Stimulated activated CD8-positive, alpha-beta memory T cell treated with anti-CD3 and anti-CD28 coated beads, Interleukin-15, amount 100 ng/mL, for 1 hour (primary cell): ENCODE results near the gene ZNF423.

Source experiments
- DNase-seq: peaks from one replicate; pipeline ENCODE4 v3.0.0-alpha.2; 2020; ENCODE audit warnings: low read depth

Gene ZNF423

DNA sequence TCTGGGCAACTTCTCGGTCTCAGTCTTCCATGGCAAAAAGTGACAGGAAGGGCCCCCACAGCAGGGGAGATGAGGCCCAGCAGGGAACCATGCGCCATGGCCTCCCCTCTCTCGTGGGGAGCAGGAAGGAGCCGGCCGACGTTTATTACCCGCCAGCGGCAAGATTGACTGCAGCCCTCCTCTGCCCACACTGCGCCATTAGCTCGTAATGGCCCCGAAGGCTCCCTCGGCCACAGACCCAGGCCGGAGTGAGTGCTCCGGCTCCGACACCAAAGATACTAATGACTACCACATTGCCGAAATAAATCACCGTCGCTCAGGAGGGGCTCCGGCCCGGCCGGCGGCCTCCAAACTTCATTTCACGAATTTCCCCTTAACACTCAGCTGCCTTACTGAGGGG, 255.4 kb downstream of the ZNF423 start:
- DNase-seq: no peak

DNA sequence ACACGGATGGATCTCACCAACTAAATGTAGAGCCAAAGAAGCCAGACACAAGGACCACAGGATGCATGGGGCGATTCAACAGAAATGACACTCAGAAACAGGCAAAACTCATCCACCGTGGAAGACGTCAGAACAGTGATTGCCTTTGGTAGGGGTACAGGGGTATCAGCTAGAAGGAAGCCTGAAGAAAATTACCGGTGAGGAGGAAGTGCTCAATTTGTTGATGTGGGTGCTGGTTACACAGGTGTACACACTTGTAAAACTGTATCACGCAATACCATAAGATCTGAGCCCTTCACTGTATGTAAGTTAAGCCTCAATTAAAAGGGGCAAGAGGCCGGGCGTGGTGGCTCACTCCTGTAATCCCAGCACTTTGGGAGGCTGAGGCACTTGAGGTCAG, 256.2 kb downstream of the ZNF423 start:
- DNase-seq: no peak

DNA sequence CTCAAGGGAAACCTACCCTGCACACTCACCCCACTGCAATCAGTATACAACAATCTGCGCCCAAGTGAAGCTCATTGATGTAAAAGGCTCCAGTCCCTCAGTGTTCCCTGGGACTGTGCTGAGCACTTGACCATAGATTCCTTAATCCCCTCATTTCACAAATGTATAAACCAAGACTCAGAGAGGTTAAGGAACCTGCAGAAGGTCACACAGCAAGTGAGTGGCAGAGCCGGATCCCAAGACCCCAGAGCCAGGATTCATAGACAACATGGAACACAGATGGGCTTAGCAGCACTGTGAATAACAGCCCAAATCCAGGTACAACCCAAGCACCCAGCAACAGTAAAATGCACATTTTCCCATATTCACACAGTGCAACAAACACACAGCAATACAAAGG, 256.6 kb downstream of the ZNF423 start:
- DNase-seq: no peak

DNA sequence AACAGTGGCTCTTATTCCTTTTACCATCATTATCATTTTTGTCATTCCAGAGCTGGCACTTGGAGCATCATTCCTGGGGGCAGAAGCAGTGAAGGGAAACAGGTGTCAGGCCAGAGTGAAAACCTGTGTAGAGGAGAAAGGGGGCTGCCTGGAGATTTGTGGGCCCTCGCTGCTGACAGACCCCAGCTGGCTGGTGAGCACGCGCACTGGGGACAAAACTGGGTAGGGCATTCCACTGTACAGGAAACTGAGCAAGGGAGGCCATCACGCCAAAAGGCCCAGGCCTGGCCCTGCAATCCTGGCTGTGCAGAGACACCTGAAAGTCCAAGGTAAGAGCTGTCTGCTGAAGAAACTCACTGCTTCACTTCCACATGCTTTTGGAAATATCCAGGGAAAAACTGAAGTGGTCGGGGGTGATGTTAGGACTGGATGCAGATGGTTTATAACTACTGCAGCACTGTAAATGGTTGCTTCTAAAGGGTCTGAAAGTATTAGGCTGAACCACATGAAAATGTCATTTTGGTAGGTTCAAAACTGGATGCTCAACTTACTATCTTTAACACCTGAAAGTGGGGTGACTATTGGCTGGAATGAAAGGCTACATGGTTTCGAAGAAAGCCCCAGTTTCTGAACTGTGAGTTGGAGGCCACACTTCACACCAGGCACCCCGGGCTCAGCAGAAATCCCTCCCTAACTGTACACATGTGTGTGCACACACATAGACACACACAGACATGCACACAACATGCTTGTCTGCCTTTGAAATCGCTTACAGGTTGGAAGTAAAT, 257.3 kb downstream of the ZNF423 start:
- no peak for DNase-seq

DNA sequence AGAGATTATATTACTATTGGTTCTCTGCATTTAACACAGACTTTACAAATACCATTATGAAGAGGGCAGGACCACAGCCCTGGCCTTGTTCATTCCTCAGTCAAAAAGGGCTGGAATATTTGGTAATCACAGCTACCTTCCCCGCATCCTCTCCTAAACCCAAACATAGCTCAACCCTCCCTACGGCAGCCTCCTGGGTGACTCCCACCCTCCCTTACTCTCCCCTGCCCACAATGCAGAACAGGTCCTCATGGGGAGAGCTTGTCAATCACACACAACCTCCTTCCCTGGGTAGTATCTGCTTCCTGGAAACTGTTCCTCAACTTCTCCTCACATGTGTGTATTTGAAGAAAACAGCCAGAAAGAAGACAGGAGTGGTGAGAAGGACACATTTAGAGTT, 258.1 kb downstream of the ZNF423 start:
- DNase-seq: no peak

DNA sequence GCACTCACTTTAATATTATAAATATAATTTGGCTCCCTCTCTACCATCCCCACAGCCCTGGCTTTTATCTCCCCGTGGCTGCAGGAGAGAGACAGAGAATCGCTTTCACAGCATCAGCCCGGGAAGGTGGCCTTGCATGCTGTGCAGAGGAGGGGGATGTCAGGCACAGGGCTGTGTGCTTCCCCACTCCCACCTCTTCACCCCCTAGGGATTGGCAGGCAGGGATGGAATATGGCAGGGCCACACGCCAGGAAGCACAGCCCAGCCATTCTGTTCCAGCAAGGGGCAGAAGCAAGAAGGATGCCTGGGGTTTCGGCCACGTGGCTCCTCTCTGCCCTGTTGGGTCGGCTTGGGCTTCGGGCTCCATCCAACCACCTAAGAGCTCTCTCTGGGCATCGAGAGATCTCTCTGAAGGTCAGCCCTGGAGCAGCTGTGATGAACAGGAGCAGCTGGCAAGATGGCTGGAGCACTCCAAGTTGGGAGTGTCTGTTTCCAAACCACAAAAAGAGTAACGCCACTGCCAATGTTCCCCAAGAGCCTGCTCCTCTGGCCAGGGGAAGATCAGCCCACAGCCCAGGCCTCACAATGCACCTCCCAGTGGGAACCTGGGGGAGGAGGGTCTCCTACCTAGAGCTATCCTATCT, 259.1 kb downstream of the ZNF423 start:
- DNase-seq: no peak

DNA sequence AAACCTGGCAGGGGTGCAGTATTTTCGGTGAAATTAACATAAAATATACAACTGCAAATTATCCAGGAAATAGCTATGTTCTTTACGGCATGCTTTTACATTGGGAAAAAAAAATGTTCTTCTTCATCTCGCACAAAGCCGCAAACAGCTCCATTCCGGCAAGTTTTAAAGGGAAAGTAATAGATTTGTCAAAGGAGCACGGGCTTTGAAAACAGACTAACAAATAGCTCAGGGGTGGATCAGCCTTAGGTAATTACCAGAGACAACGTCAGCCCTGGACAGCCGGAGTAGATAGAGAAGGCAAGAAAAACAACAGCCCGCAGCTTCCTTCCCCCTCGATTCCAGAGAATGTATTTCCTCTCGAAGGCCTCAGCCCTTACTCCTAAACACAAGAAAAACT, 259.8 kb downstream of the ZNF423 start:
- DNase-seq: no peak

DNA sequence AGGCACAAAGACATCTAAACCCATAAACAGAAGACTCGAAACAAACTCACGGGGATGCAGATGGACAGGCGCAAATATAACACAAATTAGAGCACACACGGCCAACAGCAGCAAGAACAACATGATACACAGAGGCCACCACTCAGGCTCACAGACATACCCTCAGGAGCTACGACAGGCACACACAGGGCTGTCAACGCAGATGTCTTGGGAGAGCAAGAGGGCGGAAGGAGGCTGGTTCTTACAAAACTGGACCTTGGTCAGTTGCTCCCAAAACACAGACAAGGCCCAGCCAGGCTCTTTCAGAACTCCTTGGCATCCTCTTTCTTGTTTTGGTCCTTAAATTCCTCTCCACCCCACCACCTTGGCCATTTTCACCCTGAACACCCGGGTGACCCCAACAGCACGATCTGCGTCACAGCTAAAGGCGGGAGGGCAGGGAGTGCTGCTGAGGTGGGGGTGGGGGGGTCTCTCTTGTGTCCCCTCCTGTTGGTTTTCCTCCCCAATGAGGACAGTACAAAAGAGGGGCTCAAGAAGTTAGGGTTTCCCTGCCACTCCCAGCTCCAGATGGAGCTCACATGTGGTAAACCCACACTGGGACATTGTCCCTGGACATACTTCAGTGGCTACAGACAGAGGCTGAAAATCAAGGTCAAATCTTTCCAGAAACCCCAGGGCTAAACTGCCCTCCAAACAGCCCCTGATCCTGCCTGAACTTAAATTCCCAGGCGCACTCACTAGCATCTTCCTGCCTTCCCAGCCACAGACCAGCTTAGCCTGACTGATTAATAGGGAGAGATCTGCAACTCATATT, 261.0 kb downstream of the ZNF423 start:
- DNase-seq: no peak

DNA sequence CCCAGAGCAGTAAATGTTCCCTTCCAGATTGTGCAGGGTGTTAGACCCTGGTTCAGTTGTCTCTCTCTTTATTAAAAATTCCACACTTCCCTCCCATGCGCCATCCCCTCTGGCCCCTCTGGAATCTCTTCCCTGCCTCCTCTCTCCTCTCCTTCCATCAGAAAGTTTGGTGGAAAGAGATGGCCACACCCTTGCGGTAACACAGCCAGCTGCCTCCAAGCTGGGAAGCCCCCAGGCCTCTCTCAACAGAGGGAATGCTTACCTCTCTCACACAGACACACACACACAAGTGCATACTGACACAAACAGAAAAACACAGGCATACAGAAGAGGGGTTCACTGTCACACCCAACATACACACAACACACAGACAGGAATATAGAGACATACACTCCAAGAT, 261.8 kb downstream of the ZNF423 start:
- no peak for DNase-seq

DNA sequence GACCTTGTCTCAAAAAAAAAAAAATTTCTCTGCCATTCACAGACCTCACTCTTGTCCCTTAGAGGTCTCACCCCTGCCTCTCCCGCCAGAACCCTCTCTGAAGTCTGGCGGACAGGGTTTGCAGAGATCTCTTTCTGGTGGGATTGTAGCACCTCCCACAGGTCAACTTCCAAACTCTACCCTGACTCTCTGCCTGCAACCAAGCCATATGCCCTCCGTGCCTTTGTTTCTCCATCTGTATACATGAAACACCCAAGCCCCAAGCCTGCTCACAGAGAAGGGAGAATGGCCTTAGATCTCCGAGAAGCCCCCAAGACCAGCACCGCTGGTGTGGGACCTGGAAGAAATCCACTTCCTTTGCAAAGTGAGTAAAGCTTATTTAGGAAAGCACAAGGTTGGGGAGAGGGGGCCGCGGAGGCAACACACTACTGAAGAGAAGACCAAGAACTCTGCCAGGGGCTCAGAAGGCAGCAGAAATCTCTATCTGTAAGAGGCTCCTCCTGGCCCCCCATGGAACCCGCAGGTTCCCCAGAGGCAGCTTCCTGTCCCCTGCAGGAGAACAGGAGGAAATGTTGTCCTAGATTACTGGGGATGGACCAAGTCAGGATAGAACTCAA, 262.4 kb downstream of the ZNF423 start:
- DNase-seq: no peak

DNA sequence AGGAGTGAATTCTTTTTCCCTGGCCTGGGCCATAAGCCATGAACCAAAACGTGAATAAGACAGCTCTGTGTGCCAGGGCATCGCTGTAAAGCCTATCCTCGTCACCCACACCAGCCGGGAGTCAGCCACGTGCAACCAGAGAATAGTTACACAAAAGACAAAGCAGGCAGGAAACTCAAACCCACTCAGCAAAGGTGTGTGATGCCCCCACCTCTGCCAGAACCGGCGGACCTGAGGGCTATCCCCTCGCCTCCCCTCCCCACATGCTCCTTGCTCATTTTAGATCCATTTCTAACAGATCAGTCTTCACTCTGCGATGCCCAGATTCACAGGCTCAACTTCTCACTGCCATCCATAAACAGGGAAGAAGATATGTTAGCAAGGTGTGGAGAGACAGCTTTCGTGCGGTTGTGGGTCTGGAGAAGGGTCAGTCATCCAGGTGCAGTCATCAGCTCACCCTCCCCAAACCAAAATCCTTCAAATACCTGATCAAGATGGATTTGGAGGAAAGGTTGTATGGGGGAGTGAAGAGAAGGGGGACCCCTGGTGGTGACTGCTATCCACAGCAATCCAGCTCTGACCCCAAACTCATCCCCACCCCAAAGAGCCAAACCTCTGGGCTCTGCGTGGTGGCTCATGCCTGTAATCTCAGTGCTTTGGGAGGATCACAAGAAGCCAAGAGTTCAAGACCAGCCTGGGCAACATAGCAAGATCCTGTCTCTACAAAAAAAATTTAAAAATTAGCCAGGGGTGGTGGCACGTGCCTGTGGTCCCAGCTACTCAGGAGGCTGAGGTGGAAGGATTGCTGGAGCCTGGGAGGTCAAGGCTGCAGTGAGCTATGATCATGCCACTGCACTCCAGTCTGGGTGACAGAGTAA, 263.1 kb downstream of the ZNF423 start:
- no peak for DNase-seq

DNA sequence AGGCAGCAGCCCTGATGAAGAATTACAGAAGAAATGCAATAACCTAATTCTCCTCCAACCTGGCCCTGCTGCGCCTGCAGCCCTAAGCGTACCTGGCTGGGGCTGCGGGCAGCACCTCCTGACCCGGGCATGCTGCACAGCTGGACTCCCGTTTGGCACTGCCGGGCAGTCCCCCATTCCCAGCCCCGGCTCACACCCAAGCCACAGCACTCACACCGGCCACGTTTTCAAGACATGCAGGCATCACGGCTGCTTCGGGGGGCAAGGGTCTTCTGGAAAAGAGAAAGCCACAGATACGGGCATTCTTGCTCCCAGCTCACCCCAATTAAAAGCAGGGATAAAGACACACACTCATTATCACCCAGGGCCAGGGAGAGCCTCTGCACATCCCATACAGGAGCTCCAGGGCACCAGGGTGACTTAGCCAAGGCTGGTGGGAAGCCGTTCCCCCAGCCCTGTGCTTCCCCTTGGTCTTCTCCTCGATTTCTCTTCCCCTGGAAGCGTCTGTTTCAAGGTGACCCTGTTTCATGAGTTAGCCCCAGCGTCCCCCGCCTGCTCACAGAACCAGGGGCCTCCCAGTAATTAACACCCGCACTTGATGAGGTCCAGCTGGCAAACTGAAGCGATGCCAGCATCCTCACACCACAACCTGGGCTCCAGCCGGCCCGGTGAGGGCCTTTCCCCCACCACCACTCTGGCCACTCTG, 265.6 kb downstream of the ZNF423 start:
- DNase-seq: no peak

DNA sequence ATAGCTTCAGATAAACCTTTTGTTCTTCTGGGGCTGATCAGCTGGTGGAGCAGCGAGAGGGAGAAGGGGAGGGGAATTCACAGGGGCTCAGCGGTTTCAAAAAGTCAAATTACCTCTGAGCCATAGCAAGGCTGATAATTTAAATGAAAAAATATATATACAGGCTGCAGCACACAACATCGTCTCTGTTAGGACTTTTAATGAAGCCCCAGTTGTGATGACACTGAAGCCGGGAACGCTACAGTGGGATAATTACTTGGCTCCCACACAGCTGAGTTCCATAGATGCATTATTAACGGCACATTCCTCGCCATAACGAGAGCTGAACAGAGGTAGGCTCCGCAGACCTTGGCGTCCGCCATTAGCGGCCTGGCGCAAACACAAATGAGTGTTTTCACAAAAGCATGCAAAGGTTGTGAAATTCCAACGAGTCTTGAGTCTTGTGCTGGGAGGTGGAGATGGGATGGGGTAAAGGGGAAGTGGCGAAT, 266.3 kb downstream of the ZNF423 start:
- no peak for DNase-seq

DNA sequence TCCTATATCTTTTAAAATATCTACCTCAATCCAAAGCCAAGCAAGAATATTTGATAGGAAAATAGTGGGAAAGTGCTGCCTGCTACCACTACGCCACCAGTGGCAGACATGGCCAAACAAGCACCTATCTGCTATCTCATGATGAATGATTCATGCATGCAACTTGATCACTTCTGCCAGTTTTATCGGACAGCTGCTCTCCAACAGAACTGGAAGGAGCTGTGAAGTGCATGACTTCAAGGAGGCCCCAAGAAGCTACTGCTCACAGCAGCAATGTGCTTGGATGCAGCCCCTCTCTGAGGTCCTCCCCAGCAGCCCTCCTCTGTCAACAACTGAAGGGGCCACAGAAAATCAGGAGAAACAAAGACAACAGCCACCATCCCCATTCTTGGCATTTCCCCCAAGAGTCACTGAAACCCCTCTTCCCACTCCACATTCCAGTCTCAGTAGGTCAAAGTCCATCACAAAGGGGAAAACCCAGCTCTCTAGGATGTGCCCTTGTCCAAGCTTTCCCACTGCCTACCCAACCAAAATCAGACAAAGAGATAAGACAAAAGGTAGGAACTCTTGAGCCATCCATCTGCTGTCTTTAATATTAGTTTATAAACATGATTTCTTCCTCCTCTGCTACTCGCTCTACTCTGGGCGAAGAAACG, 267.1 kb downstream of the ZNF423 start:
- no peak for DNase-seq

DNA sequence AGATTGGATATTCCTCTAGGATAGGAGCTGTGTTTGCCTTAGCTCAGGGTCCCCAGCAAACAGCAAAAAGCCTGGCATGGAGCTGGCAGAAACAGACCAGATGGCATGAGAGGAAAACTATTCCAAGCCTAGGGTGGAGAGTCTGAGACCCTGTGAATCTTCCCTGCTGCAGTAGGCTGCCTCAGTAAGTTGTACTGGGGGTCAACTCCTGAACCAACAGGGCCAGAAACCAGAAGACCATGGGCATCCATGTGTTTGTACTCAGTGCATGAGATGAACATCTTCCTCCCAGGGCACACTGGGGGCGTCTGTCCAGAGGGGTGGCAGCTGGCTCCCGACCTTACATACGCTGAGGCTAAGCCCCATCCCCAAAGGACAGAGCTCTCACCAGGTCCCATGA, 267.9 kb downstream of the ZNF423 start:
- DNase-seq: no peak

DNA sequence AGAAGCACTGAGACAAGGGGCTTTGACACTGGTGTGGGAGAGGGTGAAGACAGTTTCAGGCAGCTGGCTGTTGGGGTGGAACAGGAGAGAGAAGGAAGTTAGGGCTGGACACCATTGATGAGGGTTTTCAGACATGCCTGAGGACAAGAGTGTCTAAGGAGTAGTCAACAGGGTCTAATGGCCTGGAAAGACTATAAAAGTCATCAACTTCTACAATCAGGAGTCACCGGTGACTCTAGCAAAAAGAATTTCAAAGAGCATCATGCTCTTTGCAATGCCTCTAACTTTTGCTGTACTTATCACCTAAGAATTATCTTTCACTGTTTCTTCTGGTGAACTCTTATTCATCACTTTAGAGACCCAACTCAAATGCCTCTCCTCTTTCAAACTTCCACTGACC, 268.4 kb downstream of the ZNF423 start:
- no peak for DNase-seq

DNA sequence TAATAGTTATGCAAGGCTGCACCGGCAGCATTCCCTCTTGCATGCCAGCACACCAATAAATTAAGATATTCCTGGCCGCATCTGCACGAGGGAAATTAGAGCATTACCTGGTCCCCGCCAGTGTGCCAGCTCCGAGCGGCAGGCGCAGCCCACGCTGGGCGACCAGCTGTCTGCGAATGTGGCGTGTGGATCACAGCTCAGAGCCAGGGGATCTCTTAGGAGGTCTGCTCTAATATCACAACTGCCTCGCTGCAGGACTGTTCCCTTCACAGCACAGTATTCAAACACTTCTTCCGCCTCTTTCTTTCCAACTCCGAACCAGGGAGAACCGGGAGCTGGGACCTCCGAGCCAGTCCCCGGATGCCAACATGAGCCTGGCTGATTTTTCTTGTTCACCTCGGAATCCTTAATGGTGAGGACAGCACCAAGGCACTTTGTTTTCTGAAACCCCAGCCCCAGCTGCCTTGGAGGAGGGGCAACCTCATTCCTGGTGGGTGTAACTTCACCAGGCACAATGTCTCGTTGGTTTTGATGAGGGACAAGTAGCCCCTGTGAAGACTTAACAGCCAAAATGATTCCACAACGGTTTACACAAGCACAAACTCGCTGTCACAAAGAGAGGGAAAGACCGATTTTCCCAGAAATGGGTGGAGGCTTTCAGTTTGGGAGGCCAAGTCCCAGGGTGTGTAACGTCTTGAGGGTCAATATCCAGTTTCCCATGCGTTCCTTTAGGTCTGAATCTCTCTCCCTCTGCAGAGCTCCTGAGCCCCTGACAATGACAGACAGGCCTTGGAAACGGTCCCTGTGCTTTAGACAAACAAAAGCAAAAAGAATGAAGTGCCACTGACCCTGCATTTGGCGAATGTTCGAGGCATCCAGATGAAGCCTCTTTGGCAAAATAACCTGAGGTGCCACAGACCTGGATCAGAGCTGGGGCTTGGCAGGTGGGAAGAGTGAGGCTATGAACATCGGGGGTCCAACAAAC, 269.2 kb downstream of the ZNF423 start:
- DNase-seq: no peak

DNA sequence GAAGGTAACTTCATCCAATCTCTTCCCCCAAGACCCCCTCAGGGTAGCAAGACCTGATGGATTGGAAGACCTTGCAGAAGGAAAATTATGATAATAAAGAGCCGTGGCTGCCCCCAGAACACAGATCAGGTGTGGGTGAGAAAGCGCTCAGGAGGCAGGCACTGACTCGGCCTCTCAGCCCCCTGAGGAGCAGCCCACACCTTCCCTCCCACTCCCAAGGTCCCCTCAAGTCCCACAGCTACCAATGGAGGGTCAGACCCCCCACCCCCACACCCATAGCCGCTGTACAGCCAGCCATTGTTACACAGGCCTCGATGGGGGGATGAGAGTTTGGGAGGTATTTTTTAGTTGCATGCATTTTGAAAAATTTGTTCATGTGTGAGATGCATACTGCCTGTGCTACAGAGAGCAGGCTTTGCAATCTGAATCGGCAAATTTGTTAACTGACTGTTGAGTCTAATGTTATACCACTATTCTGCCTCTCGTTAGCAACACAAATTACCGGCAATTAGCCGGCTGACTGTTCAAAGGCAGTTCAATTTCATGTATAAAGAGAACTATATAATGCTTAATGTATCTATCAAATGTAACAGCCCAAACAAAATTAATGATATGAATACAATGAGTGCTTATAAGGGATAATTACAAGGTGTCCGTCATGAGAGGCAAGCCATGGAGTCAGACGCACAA, 270.6 kb downstream of the ZNF423 start:
- DNase-seq: no peak
